VCaP (cell line): ENCODE measurements around the gene KIF9.

Experiments used
- H3K27ac ChIP-seq: fragments of 450-650 bp; 2 replicates; pipeline ENCODE4 v1.5.1; 2017
- TF ChIP-seq, protein P1 (sequence below): fragments of 450-650 bp; conservative IDR thresholded peaks from 2 replicates; pipeline ENCODE4 v1.5.1; 2017; ENCODE audit warnings: mild to moderate bottlenecking, moderate library complexity

The KIF9 gene

GRCh38 chr3:47243419-47244147, 39.0 kb downstream of the KIF9 start:
- H3K27ac ChIP-seq, result no peak overlapping the region
- TF ChIP-seq, protein P1, sequence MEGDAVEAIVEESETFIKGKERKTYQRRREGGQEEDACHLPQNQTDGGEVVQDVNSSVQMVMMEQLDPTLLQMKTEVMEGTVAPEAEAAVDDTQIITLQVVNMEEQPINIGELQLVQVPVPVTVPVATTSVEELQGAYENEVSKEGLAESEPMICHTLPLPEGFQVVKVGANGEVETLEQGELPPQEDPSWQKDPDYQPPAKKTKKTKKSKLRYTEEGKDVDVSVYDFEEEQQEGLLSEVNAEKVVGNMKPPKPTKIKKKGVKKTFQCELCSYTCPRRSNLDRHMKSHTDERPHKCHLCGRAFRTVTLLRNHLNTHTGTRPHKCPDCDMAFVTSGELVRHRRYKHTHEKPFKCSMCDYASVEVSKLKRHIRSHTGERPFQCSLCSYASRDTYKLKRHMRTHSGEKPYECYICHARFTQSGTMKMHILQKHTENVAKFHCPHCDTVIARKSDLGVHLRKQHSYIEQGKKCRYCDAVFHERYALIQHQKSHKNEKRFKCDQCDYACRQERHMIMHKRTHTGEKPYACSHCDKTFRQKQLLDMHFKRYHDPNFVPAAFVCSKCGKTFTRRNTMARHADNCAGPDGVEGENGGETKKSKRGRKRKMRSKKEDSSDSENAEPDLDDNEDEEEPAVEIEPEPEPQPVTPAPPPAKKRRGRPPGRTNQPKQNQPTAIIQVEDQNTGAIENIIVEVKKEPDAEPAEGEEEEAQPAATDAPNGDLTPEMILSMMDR, result no peak

DNA sequence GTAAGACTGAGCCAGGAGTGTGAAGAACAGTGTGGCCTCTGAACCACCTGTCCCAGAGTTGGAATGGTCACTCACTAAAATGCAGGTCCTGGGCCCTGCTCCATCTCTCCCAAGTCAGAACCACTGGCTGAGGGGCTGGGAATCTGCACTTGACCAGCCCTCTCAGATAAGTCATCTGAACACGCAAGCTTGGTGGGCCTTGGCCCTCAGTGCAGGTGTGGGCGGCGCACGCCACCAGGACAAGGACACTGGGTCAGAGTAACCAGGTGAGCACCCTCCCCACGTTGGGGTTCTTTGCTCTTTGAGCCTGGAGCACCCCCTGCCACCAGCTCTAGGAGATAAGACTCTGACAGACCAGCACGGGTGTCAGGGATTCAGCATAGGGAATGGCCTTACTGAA, 42.7 kb downstream of the KIF9 start:
- TF ChIP-seq, protein P1, result no peak
- H3K27ac ChIP-seq, result no peak overlapping the region

GRCh38 chr3:47238017-47238416, 44.6 kb downstream of the KIF9 start:
- TF ChIP-seq, protein P1, result no peak
- no peak overlapping the region for H3K27ac ChIP-seq

GRCh38 chr3:47228088-47228487, 54.5 kb downstream of the KIF9 start:
- TF ChIP-seq, protein P1, result no peak
- H3K27ac ChIP-seq, result no peak overlapping the region

DNA sequence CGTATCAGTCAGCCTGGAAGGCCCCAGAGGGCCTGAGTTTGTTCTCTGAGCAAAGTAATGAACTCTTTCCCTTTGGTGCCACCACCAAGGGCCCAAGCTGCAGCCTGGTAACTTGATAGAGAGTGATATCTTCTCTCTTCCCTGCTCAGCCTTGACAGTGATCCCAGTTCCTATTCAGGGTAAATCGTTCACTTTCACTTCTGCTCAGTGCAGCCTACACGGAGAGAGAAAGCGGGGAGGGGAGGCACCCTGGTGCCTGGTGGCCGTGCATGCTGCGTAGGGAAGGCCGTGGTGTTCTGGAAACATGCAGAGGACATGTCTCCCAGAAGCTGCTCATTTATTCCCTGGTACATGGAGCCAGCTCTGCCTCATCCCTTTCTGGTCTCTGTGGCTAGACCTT, 54.9 kb downstream of the KIF9 start:
- TF ChIP-seq, protein P1, result no peak
- H3K27ac ChIP-seq, result no peak overlapping the region

- no peak overlapping the region for H3K27ac ChIP-seq
- TF ChIP-seq, protein P1, result no peak
Observed at GRCh38 chr3:47225310-47225906, 57.2 kb downstream of the KIF9 start.

- TF ChIP-seq, protein P1, result no peak
- no peak overlapping the region for H3K27ac ChIP-seq
Observed at GRCh38 chr3:47223755-47224154, 58.8 kb downstream of the KIF9 start.
